Progenitor cell of endocrine pancreas (in vitro differentiated cells): ENCODE data around the gene PRKAR1A. TPM values are rescaled to one million over a fixed set of nuclear protein-coding genes. Genes with fewer than 3 reads are reported as not detected.

ENCODE experiments used
- DNase-seq: peaks from one replicate; pipeline ENCODE4 v3.0.0; 2021; ENCODE audit warnings: low spot score; ENCODE audit not compliant: unreplicated experiment
- H3K27ac Mint-ChIP-seq: 2 replicates; pipeline ENCODE4 v1.8.0; 2021; ENCODE audit warnings: mild to moderate bottlenecking, moderate library complexity, mixed read lengths
- H3K27me3 Mint-ChIP-seq: 2 replicates; pipeline ENCODE4 v1.8.0; 2021; ENCODE audit warnings: mixed read lengths
- H3K36me3 Mint-ChIP-seq: 2 replicates; pipeline ENCODE4 v1.8.0; 2022; ENCODE audit warnings: mixed read lengths; ENCODE audit not compliant: insufficient read depth
- H3K4me1 Mint-ChIP-seq: 2 replicates; pipeline ENCODE4 v1.8.0; 2021; ENCODE audit warnings: low read depth, mixed read lengths
- H3K4me3 Mint-ChIP-seq: 2 replicates; pipeline ENCODE4 v1.8.0; 2021; ENCODE audit warnings: low read depth, mild to moderate bottlenecking, moderate library complexity, mixed read lengths
- H3K9me3 Mint-ChIP-seq: 2 replicates; pipeline ENCODE4 v1.8.0; 2021; ENCODE audit warnings: low read depth, mixed read lengths
- CTCF ChIP-seq: fragments of 200-600 bp; sonication (generic); IDR thresholded peaks from one replicate; pipeline ENCODE4 v1.5.0; 2021; ENCODE audit warnings: antibody characterized with exemption, mild to moderate bottlenecking; ENCODE audit not compliant: unreplicated experiment
- total RNA-seq: library from RNA; stranded (reverse); gene quantifications from 2 replicates; pipeline ENCODE4 v1.2.1, GENCODE V29; 2021

Gene PRKAR1A
- total RNA-seq, 1 donor from 2014 or later: 337 TPM

DNA sequence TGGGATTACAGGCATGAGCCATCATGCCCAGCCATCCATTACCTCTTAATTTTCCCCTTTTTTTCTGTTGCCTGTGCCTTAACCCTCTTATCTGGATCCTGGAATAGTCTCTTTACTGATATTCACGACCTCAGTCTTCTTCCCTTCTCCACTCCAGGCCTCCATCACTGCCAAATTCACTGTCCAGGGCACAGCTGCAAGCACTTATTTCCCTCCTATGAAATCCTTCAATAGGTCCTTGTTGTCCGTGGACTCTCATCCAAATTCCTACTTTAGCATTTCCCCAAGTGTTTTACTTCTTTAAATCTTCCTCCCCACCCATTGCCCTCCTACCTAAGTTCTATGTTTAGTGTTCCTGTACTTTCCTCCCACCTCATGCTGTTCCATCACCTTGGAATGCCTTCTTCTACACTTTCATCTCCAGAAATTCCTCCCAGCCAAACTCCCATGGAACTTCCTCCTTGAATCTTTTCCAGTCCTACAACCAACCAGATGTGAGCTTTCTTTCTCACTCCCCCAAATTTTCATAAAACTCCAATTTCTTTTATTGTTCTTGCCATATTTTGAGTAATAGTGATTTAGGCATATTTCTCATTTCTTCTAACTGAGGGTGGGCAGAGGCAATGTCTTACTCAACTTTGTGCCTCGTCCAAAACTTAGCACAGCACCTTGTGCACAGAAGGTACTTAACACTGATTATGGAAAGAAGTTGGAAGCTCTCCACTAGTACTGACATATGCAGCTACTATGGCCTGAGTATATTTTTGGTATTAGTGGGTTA is 53.6 kb downstream of the PRKAR1A start:
- Mint-ChIP-seq H3K27me3 (no peaks in the 10 kb centered on the region), H3K9me3 (no peaks in the 10 kb centered on the region), H3K4me1 (peaks cover 2% of the 10 kb centered on the region), H3K4me3 (no peak overlapping the region), H3K27ac (no peak overlapping the region), H3K36me3 (peaks cover 4% of the 10 kb centered on the region)
- no peak for DNase-seq
- TF ChIP-seq CTCF: no peak

DNA sequence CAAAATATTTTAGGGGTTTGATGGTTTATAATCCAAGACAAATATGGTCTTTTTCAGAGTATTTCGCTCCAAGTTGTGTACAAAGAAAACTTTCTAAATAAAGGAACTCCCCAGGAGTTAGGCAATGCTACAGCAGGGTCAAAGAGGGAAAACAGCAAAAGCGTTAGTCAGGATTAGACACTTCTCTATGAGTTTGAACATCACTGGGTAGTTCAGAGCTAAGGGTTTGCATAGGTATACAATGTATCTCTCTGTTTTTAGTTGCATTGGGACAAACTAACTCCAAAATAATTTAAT is 54.2 kb downstream of the PRKAR1A start:
- no peak for TF ChIP-seq CTCF
- H3K27me3 Mint-ChIP-seq: no peaks in the 10 kb centered on the region
- DNase-seq: no peak
- no peak overlapping the region for H3K4me3 Mint-ChIP-seq
- H3K36me3 Mint-ChIP-seq: peaks cover 4% of the 10 kb centered on the region
- no peaks in the 10 kb centered on the region for H3K9me3 Mint-ChIP-seq
- no peak overlapping the region for H3K27ac Mint-ChIP-seq
- peaks cover 2% of the 10 kb centered on the region for H3K4me1 Mint-ChIP-seq

GRCh38 chr17:68567035-68567434 is 54.8 kb downstream of the PRKAR1A start:
- Mint-ChIP-seq H3K4me3 (no peak overlapping the region), H3K27ac (no peak overlapping the region), H3K9me3 (no peaks in the 10 kb centered on the region), H3K36me3 (peaks cover 4% of the 10 kb centered on the region), H3K27me3 (no peaks in the 10 kb centered on the region), H3K4me1 (peaks cover 2% of the 10 kb centered on the region)
- no peak for TF ChIP-seq CTCF
- DNase-seq: no peak

GRCh38 chr17:68567581-68567980 is 55.4 kb downstream of the PRKAR1A start:
- H3K4me1 Mint-ChIP-seq: peaks cover 2% of the 10 kb centered on the region
- H3K9me3 Mint-ChIP-seq: no peaks in the 10 kb centered on the region
- no peak overlapping the region for H3K4me3 Mint-ChIP-seq
- DNase-seq: no peak
- no peak overlapping the region for H3K27ac Mint-ChIP-seq
- H3K27me3 Mint-ChIP-seq: no peaks in the 10 kb centered on the region
- peaks cover 4% of the 10 kb centered on the region for H3K36me3 Mint-ChIP-seq
- no peak for TF ChIP-seq CTCF

- DNase-seq: no peak
- Mint-ChIP-seq H3K27ac (no peak overlapping the region), H3K36me3 (peaks cover 3% of the 10 kb centered on the region), H3K27me3 (no peaks in the 10 kb centered on the region), H3K4me3 (no peak overlapping the region), H3K4me1 (peaks cover 2% of the 10 kb centered on the region), H3K9me3 (no peaks in the 10 kb centered on the region)
- TF ChIP-seq CTCF: no peak
Measured at GRCh38 chr17:68568581-68568980, 56.4 kb downstream of the PRKAR1A start.
